Measurements from ENCODE around the gene RBFOX1.

The RBFOX1 gene

DNA sequence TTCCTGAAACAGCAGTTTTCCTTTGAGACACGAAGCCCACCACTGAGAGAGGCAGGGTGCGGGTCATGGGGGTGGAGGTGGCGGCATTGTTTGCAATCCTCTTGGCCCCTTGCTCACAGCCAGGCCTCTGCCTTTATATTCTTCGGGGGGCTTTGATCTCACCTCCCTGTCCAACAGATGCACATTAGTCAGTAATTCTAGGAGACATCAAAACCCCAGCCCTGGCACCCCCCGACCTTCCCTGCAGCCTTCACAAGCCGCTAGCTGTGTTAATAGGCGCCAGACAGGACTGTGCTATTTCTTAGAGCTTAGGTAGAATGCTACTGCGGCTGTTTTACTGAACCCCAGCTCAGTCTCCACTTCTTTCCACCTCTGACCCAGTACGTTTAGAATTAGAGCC, 212.6 kb downstream of the RBFOX1 start:
- DNase-seq: no peak

- DNase-seq: no peak
These were observed 214.3 kb downstream of the RBFOX1 start for GRCh38 chr16:7546948-7547347.

GRCh38 chr16:7547736-7548135, 215.1 kb downstream of the RBFOX1 start:
- no peak for DNase-seq

DNA sequence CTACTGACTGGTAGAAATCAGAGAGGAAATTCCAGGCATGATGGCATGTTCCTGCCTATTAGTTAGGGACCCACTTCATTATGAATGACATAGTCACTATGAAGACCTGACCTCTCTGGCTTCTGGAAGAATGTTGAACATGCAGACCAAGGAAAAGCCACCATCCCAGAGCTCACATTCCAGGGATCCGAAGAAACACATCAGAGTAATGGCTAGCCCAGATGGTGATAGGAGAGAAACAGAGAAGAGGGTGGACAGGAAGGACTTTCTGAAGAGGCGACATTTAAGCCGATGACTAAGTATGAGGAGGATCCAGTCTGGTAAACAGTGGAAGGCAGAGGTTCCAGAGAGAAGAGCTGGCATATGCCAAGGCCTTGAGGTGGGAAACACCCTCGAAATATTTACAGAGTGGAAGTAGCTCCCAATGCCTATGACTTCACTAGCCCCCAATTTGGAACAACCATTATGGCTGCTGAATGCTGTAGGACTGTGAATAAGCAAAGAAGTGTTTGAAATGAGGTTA, 216.2 kb downstream of the RBFOX1 start:
- no peak for DNase-seq

DNA sequence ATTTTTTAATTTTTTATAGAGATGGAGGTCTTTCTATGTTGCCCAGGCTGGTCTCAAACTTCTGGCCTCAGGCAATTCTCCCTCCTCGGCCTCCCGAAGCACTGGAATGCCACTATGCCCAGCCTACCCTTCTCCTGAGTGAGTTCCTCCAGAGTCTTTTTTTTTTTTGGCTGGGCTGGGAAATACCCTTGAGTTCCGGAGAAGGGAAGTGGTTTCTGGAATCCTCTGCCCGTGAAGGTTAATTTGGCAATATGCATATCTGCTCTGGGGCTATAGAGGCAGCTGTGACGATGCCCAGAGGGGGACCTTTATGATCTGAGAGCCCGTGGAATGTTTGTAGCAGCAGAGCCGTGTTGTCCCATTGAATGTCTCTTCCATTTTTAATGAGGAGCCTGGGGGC, 217.5 kb downstream of the RBFOX1 start:
- DNase-seq: no peak

- no peak for DNase-seq
These were observed 222.8 kb downstream of the RBFOX1 start for GRCh38 chr16:7555459-7555858.

- DNase-seq: no peak
These were observed 229.3 kb downstream of the RBFOX1 start for GRCh38 chr16:7561908-7562405.

- DNase-seq: no peak
These were observed 233.7 kb downstream of the RBFOX1 start for GRCh38 chr16:7566360-7566759.

GRCh38 chr16:7571366-7571765, 238.7 kb downstream of the RBFOX1 start:
- DNase-seq: no peak

GRCh38 chr16:7577588-7577987, 244.9 kb downstream of the RBFOX1 start:
- DNase-seq: no peak

DNA sequence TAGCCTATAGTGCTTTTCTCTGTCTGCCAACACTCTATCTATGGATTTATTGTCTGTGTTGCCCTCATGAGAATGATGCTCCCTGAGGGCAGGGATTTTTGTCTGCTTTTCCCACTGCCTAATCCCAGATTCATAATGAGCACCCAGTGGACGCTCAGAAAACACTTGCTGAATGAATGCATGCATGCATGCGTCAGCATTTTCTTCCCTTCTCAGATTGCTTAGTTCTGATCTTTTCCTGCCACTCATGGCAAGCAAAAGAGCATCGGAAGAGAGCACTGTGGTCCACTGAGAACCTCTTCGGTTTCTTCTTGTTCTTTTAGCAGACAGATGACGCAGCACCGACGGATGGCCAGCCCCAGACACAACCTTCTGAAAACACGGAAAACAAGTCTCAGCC, 246.8 kb downstream of the RBFOX1 start:
- no peak for DNase-seq

DNA sequence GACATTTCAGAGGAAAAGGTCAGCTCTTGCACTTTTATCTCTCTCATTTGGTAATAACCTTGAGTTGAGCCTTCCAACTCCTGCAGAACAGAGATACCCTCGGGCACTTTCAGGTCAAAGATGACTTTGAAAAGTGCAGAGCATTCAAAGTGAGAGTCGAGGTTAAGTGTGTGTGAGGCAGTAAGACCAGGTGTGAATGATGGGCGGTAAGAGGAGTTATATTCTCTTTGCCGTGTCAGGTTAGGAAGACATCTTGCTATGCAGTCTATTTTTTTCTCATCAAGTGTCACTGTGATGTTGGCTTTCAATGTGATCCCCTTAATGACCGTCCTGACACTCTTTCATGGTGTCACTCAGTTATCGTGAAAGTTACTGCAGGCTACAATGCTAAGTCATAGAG, 248.5 kb downstream of the RBFOX1 start:
- no peak for DNase-seq

DNA sequence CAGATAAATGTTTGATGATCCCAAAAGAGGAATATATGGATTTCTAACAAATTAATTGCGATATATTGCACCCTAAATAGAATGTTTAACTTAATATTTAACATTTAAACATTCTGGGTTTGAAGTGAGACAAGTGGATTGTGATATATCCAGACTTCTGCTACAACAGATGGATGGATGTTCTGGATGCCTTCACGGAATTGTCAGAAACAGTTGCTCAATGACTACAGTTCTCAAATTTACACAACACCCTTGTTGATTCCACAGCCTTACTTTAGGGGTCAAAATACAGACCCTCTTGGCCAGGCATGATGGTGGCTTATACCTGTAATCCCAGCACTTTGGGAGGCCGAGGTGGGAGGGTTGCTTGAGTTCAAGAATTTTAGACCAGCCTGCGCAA, 250.8 kb downstream of the RBFOX1 start:
- DNase-seq: no peak

- DNase-seq: no peak
These were observed 251.9 kb downstream of the RBFOX1 start for GRCh38 chr16:7584561-7584960.

GRCh38 chr16:7585705-7586104, 253.1 kb downstream of the RBFOX1 start:
- no peak for DNase-seq

GRCh38 chr16:7590934-7591333, 258.3 kb downstream of the RBFOX1 start:
- no peak for DNase-seq

DNA sequence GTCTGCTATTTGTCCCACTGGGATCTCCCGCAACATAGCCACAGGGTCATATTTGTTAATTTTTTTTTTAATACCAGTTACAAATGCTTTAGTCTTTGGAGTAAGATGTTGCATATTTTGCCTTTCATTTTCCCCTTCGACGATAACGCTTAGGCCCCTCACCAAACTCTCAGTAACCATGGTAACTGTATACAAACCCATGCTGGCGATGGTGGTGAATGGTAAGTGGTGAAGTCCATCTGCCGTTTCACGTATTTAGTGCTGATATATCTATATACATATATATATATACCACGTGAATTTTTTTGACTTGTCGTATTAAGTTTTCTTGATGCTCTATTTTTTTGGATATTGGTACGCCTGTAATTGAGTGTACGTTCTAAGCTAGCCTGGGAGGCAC, 263.7 kb downstream of the RBFOX1 start:
- no peak for DNase-seq

DNA sequence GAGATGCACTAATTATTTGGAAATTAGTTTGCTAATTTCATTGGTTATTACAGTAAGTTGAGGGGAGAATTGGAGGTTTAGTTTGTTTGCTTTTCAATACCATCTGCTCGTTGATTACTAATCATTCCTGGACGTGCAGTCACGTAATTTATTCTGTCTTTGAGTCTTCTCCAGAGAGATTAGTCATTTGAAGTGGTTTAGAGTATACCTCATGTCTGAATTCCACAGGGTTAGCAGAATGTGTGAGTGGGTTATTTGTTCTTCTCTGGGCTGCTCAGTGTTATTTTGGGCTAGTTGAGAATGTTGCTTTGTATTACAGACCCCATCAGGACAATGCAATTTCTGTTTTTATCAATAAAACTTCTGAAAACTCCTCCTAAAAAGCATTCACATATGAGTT, 265.0 kb downstream of the RBFOX1 start:
- no peak for DNase-seq

- DNase-seq: no peak
These were observed 268.5 kb downstream of the RBFOX1 start for GRCh38 chr16:7601100-7601499.

DNA sequence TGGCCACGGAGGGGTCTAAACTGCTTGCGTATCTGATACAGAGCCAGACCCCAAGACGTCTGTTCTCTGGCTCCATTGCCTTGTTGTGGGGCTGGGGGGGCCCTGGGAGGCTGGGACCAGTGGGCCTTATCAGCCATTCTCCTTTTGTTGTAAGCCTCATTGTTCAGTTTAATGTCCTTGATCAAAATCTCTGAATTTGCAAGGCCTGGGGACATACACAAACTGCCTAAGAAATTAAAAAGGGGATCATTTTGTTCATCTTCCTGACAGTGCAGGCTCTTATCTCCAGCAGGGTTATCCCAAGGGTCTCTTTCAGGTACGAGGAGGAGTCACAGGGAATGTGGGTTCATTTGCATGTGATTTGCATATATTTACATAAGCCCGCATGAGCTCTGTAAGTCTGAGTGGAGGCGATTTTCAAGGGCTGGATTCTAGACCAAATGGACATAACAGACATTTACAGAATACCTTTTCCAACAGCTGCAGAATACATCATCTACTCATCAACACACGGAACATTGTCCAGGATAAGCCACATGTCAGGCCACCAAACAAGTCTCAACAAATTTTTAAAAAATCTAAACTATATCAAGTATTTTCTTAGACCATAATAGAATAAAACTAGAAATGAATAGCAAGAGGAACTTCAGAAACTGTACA, 269.8 kb downstream of the RBFOX1 start:
- no peak for DNase-seq

DNA sequence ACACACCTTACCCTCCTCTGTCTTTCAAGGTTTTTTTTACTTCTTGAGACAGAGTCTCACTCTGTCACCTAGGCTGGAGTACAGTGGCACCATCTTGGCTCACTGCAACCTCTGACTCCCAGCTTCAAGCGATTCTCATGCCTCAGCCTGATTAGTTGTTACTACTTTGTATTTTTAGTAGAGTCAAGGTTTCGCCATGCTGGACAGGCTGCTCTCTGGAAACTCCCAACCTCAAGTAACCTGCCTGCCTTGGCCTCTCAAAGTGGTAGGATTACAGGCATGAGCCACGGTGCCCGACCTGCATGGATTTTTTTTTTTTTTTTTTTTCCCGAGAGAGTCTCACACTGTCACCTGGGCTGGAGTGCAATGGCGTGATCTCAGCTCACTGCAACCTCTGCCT, 273.2 kb downstream of the RBFOX1 start:
- DNase-seq: no peak

DNA sequence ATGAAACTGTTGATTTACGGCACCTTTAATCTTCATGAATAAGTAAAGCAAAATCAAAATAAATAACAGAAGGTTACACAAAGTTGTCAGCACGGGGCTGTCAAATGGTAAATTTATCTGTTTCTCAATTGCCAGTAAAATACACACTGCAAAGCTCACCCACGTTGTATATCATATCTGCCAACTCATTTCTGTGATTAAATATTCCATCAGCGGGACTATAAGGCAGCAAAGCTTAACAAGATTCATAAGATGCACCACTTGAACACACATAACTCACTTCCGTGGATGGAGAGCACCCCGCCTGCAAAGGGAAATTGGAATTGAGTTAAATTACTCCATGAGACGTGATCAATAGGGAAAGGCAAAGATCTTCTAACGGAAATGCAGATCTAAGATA, 280.0 kb downstream of the RBFOX1 start:
- no peak for DNase-seq

DNA sequence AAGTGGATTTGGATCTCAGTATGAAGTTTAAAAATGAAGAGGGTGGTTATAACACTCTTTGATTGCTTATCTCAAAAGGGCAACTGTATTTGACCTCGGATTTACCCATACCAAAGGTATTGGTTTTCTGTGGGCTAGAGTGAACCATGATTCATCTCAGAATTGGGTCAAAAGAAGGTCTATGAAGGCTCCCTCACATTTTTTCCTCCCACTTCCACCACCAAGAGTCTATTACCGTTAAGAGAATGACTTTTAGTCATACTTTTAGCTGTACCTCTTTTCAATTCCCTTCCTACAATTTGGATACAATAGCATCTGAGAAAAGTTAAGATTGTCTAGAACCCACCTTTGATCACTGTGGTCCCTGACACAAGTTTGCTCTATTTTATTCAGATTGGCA, 280.9 kb downstream of the RBFOX1 start:
- DNase-seq: no peak

GRCh38 chr16:7614021-7614795, 281.6 kb downstream of the RBFOX1 start:
- no peak for DNase-seq

All from femur (tissue), 1 donor.